ENCODE results near the gene RPL4.

GRCh38 chr15:66535056-66535455 is 30.4 kb upstream of the RPL4 start:
- TF ChIP-seq CTCF (IDR thresholded peaks at IDR 0.05; ENCODE audit: low read depth, low read length, poor library complexity, severe bottlenecking) (no peak), EZH2phosphoT487 (IDR thresholded peaks at IDR 0.05; ENCODE audit: borderline replicate concordance, low read length) (no peak)
